HG03135 (cell line): ENCODE measurements around the gene JUND.

Experiments used
- ATAC-seq: cut with Tn5 transposase; IDR thresholded peaks from one replicate; pipeline ENCODE4 v1.9.1; 2021; ENCODE audit warnings: mild to moderate bottlenecking, moderate library complexity; ENCODE audit not compliant: unreplicated experiment

The JUND gene

GRCh38 chr19:18291019-18291524 lies 9.7 kb upstream of the JUND start:
- no peak for ATAC-seq

DNA sequence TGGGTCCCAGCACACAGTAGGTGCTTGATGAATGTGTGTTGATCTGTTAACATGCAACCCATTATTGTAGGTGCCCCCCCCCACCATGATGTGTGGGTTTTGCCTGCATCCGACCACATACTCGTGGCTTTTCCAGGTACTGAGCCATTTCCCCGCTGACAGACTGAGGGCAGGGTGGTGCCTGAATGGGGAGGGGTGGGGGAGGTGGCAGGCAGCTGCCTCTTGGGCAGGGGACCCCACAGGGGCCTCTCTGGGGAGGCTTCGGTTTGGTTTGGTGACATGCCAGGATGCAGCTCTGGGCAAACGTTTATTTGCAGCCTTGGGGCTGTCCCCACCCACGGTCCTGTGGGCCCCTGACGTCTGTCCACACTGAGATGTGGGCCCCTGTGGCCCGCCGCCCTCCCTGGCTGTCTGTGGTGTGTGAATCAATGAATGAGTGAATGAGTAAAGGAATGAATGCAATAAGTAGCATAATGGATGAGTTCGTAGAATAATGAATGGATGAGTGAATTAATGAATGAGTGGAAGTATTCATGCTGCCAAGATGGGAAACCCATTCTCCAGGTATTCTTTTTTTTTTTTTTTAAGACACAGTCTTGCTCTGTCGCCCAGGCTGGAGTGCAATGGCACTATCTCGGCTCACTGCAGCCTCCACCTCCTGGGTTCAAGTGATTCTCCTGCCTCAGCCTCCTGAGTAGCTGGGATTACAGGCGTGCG lies 9.0 kb upstream of the JUND start:
- no peak for ATAC-seq

DNA sequence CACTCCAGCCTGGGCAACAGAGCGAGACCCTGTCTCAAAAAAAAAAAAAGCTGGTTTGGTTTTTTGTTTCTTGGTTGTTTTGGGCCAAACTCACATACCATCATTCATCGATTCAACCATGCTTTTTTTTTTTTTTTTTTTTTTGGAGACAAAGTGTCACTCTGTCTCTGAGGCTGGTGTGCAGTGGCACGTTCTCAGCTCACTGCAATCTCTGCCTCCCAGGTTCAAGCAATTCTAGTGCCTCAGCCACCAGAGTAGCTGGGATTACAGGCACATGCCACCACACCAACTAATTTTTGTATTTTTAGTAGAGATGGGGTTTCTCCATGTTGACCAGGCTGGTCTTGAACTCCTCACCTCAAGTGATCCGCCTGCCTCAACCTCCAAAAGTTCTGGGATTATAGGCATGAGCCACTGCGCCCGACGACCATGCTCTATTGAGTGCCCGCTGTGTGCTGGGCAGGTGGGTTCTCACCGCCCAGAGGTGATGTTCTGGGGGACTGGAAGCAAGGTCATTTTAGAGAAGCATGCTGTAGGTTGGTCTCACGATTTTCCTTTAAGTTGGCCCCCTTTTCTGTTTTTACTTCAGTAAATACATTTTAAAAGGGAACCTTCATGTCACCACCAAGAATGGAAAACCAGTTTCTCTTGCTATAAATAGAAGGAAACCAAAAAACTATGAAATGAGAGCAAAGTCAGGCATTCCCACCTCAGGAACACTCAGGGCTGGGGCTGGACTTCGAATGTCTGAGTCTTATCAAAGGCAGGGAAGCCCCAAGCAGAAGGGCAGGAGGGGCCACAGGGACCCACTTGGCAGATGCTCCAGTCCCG lies 8.3 kb upstream of the JUND start:
- ATAC-seq = no peak

DNA sequence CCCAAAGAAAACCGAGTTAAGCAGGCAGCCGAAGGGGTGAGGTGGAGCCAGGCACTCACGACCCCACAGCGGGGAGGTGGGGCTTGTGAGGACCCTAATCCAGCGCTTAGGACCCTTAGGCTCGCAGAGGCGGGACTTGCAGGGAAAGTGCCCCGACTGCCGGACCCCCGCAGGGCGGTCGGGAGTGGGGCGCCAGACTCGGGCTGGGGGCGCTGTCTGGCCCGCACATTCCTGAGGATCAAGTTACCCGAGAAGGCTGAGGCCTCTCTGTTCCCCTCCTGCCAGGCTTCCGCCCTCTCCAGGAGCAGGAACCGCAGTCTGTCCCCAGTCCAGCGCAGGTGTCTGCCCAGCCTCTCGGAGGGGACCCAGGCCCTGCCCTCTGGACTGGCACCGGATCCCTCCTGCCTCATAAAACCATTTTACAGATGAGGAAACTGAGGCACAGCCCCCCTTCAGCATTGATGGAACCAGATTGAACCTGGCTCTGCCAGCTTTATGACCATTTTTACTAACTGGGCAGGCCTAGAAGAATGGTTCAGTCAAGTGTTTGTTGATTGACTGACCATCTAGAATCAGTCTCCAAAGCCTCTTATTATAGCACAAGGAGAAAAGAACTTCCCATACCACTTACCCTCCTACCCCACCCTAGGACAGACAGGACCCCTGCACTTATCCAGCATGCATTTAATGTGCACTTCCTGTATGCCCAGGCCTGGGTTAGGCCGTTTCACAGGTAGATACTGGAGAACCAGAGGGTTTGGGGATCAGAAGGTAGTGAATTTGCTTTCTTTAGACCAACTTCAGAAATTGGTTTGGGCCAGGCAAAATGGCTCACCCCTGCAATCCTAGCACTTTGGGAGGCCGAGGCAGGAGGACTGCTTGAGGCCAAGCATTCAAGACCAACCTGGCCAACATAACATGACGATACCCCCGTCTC lies 6.7 kb upstream of the JUND start:
- no peak for ATAC-seq

DNA sequence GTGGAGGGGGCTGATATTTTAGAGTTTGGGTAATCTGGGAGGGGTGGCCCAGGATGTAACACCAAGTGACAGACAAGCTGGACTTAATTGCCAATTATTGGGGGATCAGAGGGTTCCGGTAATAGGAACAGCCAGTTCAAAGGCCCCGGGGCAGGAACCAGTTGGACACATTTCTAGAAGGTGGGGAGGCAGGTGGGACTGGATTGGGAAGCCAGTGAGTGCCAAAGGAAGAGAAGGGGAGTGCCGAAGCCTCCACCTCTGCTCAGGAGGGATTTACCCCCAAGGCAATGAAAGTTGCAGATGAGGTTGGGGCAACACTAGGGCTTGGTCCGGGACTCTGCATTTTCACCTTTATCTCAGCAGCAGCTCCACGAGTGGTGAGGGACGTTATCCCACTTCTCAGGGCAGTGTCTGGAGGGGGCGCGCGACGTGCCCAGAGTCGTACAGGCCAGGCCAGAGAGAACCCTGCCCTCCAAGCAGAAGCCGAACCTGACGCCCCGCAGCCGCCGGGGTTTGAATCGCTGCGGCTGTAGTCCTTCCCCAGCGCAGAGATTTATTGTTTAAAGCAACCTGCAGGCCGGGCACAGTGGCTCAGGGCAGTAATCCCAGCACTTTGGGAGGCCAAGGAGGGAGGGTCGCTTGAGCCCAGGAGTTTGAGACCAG lies 5.7 kb upstream of the JUND start:
- ATAC-seq = no peak

- ATAC-seq = no peak
Measured at GRCh38 chr19:18284712-18285360, 3.4 kb upstream of the JUND start.

DNA sequence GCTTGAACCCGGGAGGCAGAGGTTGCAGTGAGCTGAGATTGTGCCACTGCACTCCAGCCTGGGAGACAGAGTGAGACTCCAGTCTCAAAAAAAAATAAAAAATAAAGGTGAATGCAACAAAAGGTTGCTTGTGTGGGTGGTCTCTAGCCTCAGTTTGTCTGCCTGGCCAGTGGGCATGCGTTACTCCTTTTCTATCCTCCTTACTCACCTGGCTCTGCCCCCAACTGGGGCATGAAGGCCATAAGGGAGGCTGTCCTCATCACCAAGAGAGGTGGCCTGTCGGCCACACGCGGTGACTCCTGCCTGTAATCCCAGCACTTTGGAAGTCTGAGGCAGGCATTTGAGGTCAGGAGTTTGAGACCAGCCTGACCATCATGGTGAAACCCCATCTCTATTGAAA lies 1.9 kb upstream of the JUND start:
- ATAC-seq = no peak

DNA sequence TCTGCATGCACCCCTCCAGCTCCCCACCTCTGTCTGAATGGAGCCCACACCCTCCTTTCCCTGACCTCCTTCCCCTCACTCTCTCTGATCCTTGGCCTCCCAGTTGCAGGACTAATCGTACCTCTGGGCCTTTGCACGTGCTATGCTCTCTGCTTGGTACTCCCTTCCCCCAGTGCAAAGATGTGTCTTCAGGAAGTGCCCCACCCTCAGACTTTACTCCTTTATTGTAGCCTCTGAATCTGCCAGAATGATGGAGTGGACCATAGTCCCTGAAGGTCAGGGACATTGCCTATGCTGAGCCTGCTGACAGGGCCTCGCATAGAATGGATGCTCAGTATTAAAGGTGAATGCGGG lies 1.3 kb upstream of the JUND start:
- no peak for ATAC-seq

- ATAC-seq = no peak
Measured at GRCh38 chr19:18282021-18282787, 782 bp upstream of the JUND start.

DNA sequence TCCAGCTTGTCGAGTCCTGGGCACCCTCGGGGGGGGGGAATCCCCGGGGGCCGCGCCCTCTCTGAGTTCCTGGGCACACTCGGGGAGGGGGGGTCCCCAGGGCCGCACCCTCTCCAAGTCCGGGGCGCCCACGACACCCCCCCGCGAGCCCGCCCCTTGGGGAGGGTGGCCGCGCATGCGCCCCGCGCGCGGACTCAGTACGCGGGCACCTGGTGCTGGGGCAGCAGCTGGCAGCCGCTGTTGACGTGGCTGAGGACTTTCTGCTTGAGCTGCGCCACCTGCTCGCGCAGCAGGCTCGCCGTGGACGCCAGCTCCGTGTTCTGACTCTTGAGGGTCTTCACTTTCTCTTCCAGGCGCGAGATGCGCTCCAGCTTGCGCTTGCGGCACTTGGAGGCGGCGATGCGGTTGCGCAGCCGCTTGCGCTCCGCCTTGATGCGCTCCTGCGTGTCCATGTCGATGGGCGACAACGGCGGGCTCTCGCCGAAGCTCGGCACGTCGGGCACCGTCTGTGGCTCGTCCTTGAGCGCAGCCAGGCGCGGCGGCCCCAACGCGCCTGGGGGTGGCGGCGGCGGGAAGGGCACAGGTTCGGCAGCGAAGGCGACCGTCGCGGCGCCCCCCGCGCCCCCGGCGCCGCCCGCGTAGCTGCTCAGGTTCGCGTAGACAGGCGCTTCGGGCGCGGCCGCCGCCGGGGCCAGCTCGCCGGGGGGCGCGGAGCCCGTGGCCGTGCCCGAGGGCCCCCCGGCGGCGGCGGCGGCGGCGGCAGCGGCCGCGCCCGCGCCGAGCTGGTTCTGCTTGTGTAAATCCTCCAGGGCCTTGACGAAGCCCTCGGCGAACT lies 958 bp downstream of the JUND start:
- ATAC-seq = no peak

GRCh38 chr19:18279516-18280246 lies 1.7 kb downstream of the JUND start:
- ATAC-seq = peak; percentile 12

GRCh38 chr19:18279266-18279515 lies 2.2 kb downstream of the JUND start:
- no peak for ATAC-seq

DNA sequence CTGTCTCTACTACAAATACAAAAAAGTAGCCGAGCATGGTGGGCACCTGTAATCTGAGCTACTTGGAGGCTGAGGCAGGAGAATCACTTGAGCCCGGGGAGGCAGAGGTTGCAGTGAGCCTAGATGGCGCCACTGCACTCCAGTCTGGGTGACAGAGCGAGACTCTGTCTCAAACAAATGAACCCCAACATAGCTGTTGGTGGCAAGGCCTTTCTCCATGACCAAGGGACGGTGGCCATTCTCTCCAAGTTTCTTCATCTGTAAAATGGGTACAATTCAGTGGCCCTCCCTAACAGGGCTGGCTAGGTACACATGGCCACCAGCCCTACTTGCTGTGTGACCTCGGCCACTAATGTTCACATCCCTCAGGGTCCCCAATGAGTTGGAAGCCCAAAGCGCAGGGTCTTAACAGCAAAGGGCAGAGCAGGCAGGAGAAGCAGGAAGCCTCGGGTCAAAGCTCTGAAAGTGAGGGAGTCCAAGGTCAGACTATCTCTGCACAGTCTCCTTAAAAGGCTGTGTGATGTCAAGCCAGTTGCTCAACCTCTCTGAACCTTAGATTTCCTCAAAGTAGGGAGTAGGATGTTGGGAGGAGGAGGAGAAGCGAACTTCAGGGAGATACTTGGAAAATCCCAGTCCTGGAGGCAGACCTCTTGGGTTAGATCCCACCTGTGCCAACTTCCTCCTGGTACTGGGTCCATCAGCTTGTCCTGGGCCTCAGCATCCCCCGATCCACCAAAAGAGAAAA lies 2.7 kb downstream of the JUND start:
- ATAC-seq = no peak

- ATAC-seq = no peak
Measured at GRCh38 chr19:18274781-18275356, 6.6 kb downstream of the JUND start.

GRCh38 chr19:18274219-18274780 lies 7.1 kb downstream of the JUND start, which contains the start of gene IQCN:
Gene IQCN, minus strand, starts transcription at chr19:18274452. Its CDS starts 4,974 bp downstream, at chr19:18269478.
- no peak for ATAC-seq

- ATAC-seq = no peak
Measured at GRCh38 chr19:18273561-18274218, 7.7 kb downstream of the JUND start.
